Glutamatergic neuron (in vitro differentiated cells): ENCODE measurements around the gene NUDT1. TPM values are rescaled to one million over a fixed set of nuclear protein-coding genes. Genes with fewer than 3 reads are reported as not detected.

Source experiments
- DNase-seq: peaks from one replicate; pipeline ENCODE4 v3.0.0; 2022
- H3K27ac Mint-ChIP-seq: one replicate; pipeline ENCODE4 v1.8.0; 2020; ENCODE audit warnings: mild to moderate bottlenecking, mixed read lengths, inconsistent platforms; ENCODE audit not compliant: unreplicated experiment
- H3K27me3 Mint-ChIP-seq: one replicate; pipeline ENCODE4 v1.8.0; 2020; ENCODE audit warnings: mild to moderate bottlenecking, moderate library complexity, mixed read lengths, inconsistent platforms; ENCODE audit not compliant: unreplicated experiment
- H3K36me3 Mint-ChIP-seq: one replicate; pipeline ENCODE4 v1.8.0; 2020; ENCODE audit warnings: mild to moderate bottlenecking, mixed read lengths, inconsistent platforms; ENCODE audit not compliant: unreplicated experiment
- H3K4me1 Mint-ChIP-seq: one replicate; pipeline ENCODE4 v1.8.0; 2020; ENCODE audit warnings: mild to moderate bottlenecking, low read depth, mixed read lengths, inconsistent platforms; ENCODE audit not compliant: unreplicated experiment
- H3K4me3 Mint-ChIP-seq: one replicate; pipeline ENCODE4 v1.8.0; 2020; ENCODE audit warnings: mild to moderate bottlenecking, mixed read lengths, inconsistent platforms; ENCODE audit not compliant: unreplicated experiment
- H3K9me3 Mint-ChIP-seq: one replicate; pipeline ENCODE4 v1.8.0; 2020; ENCODE audit warnings: mild to moderate bottlenecking, moderate library complexity, mixed read lengths, inconsistent platforms; ENCODE audit not compliant: unreplicated experiment
- total RNA-seq: library from RNA; stranded (reverse); fragmentation: NEBNext Ultra II Directional; extraction: Animal tissue kit (Norgen Biotek cat#: 25700); gene quantifications from one replicate; pipeline ENCODE4 v1.2.1, GENCODE V29; 2021; ENCODE audit not compliant: unreplicated experiment
- TF ChIP-seq, protein P1 (sequence below): fragments of 200-600 bp; sonication (generic); IDR thresholded peaks from one replicate; pipeline ENCODE4 v1.5.0; 2021; ENCODE audit not compliant: partially characterized antibody, unreplicated experiment

The NUDT1 gene
- total RNA-seq, 1 donor from 2014 or later, result 19.5 TPM

DNA sequence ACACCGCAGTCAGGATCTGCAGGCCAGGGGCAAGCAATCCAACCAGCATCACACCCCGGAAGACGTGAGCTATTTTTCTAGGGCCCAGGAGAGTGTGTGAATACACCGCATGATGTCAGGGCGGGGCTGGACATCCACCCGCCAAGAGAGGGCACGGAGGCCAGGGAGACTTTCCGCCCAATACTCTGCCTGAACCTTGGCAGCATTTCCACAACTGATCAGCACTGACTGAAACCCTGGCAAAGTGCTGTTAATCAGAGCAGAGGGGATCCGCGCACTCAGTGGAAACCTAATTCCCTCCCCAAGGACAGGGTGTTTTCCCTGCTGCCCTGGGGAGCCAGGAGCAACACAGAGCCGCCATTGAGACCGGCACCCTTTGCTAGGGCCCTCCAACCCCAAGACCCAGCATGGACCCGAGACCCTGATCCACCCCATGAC is 17.5 kb upstream of the NUDT1 start:
- H3K27ac Mint-ChIP-seq, result no peak overlapping the region
- no peak overlapping the region for H3K4me3 Mint-ChIP-seq
- DNase-seq, result no peak
- TF ChIP-seq, protein P1, sequence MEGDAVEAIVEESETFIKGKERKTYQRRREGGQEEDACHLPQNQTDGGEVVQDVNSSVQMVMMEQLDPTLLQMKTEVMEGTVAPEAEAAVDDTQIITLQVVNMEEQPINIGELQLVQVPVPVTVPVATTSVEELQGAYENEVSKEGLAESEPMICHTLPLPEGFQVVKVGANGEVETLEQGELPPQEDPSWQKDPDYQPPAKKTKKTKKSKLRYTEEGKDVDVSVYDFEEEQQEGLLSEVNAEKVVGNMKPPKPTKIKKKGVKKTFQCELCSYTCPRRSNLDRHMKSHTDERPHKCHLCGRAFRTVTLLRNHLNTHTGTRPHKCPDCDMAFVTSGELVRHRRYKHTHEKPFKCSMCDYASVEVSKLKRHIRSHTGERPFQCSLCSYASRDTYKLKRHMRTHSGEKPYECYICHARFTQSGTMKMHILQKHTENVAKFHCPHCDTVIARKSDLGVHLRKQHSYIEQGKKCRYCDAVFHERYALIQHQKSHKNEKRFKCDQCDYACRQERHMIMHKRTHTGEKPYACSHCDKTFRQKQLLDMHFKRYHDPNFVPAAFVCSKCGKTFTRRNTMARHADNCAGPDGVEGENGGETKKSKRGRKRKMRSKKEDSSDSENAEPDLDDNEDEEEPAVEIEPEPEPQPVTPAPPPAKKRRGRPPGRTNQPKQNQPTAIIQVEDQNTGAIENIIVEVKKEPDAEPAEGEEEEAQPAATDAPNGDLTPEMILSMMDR, result no peak
- H3K36me3 Mint-ChIP-seq, result peaks cover 1% of the 10 kb centered on the region
- H3K9me3 Mint-ChIP-seq, result peaks cover 5% of the 10 kb centered on the region
- peaks cover under 1% of the 10 kb centered on the region for H3K4me1 Mint-ChIP-seq
- H3K27me3 Mint-ChIP-seq, result peaks cover 11% of the 10 kb centered on the region

DNA sequence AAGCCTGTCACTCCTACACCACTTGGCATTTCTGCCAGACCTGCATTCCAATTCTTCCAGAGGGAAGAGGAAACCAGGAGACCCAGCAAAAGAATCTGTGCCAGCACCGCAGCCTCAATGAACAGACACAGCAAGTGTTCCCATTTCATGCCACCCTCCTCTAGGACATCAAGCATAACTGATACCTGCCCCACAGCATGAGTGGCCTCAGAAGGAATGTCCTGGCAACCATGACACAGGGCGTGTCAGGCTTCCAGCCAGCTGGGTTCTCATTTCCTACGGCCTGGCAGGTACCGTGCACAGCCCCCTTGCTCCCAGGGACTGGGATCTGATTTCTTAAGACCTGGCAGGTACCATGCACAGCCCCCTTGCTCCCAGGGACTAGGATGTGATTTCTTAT is 17.1 kb upstream of the NUDT1 start:
- TF ChIP-seq, protein P1, result no peak
- no peak overlapping the region for H3K4me3 Mint-ChIP-seq
- peaks cover 3% of the 10 kb centered on the region for H3K4me1 Mint-ChIP-seq
- H3K27ac Mint-ChIP-seq, result no peak overlapping the region
- no peak for DNase-seq
- peaks cover 5% of the 10 kb centered on the region for H3K9me3 Mint-ChIP-seq
- peaks cover 11% of the 10 kb centered on the region for H3K27me3 Mint-ChIP-seq
- peaks cover 4% of the 10 kb centered on the region for H3K36me3 Mint-ChIP-seq

DNA sequence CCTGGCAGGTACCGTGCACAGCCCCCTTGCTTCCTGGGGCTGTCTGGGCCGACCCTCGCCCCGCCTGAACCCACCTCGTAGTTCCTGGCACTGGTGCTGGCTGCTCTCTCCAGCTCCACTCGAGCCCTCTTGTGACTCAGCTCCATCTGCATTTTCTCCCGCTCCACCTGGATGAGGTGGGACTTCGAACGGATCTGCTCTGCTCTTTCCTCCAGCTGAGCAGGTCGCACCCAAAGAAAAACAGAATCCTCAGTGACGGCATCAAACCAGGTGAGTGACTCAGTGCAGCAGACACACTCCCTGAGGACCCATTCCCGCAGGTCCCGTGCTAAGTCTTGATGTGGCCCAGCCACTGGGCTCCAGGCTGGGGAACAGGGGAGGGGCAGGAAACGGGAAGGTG is 16.7 kb upstream of the NUDT1 start:
- H3K27me3 Mint-ChIP-seq, result peaks cover 11% of the 10 kb centered on the region
- H3K27ac Mint-ChIP-seq, result no peak overlapping the region
- no peak for DNase-seq
- peaks cover 3% of the 10 kb centered on the region for H3K4me1 Mint-ChIP-seq
- H3K9me3 Mint-ChIP-seq, result peaks cover 5% of the 10 kb centered on the region
- no peak overlapping the region for H3K4me3 Mint-ChIP-seq
- peaks cover 4% of the 10 kb centered on the region for H3K36me3 Mint-ChIP-seq
- TF ChIP-seq, protein P1, result no peak

DNA sequence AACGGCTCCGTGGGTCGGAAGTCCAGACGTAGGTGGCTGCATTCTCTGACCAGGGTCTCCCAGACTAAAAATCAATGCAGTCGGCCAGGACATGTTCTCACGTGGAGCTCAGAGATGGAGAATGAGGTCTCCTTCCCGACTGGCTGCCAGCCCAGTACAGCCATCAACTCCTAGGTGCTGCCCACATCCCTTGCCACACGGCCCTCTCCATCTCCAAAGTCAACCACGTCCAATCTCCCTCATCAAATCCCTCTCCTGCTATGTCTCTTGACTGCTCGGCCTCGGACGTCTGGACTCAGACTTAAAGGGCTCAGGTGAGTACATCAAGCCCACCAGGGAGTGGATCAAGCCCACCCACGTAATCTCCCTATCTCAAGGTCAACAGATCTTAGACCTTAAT is 16.2 kb upstream of the NUDT1 start:
- no peak overlapping the region for H3K4me3 Mint-ChIP-seq
- peaks cover 4% of the 10 kb centered on the region for H3K36me3 Mint-ChIP-seq
- DNase-seq, result no peak
- TF ChIP-seq, protein P1, result no peak
- H3K27me3 Mint-ChIP-seq, result peaks cover 11% of the 10 kb centered on the region
- peaks cover 5% of the 10 kb centered on the region for H3K4me1 Mint-ChIP-seq
- H3K9me3 Mint-ChIP-seq, result peaks cover 5% of the 10 kb centered on the region
- H3K27ac Mint-ChIP-seq, result no peak overlapping the region

DNA sequence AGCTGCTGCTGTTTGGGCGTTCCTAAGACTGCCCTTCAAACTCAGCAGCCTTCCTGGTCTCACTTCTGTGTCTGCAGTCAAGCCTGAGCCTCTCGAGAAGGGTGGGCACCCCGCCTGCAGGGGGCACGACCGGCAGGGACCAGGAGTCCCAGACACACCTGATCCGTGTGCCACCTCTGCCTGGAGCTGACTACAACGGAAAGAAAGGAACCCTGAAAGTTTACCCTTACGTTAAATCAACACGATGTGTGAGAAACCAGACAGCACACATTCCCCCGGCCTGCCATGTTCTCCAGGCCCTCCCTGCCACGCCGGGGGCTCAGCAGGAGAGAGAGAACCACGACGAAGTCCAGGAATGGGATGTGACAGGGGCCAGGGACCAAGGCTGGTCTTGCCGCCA is 14.3 kb upstream of the NUDT1 start:
- H3K4me1 Mint-ChIP-seq, result peaks cover 8% of the 10 kb centered on the region
- H3K27me3 Mint-ChIP-seq, result peaks cover 8% of the 10 kb centered on the region
- no peak overlapping the region for H3K27ac Mint-ChIP-seq
- peaks cover 4% of the 10 kb centered on the region for H3K36me3 Mint-ChIP-seq
- H3K4me3 Mint-ChIP-seq, result no peak overlapping the region
- TF ChIP-seq, protein P1, result no peak
- no peak for DNase-seq
- peaks cover 2% of the 10 kb centered on the region for H3K9me3 Mint-ChIP-seq
